SK-N-SH (cell line): ENCODE results near the gene THOP1. TPM values are rescaled to one million over a fixed set of nuclear protein-coding genes. Genes with fewer than 3 reads are reported as not detected.

ENCODE experiments used
- CTCF ChIA-PET: fragments of 300-600, 350-600 bp; formaldehyde crosslinking; extraction: SDS; loops from one replicate; lab custom pipeline; 2021; lab: Yijun Ruan, JAX
- POLR2A ChIA-PET: fragments of 350-600 bp; sonication (Branson Sonifier 250); formaldehyde crosslinking; extraction: SDS; loops from one replicate; lab custom pipeline; 2020; ENCODE audit warnings: antibody characterized with exemption, inconsistent platforms; lab: Yijun Ruan, JAX
- DNase-seq: peaks from one replicate; pipeline ENCODE4 v3.0.0; 2012
- H2AFZ ChIP-seq: fragments of 200-600 bp; sonication (generic); 2 replicates; pipeline ENCODE4 v1.8.1; 2016; ENCODE audit warnings: antibody characterized with exemption, mild to moderate bottlenecking, low read depth
- H3F3A ChIP-seq: fragments of 200-600 bp; sonication (generic); replicated peaks from 2 replicates; pipeline ENCODE3; 2016; ENCODE audit warnings: antibody characterized with exemption, mild to moderate bottlenecking; ENCODE audit not compliant: insufficient read depth
- H3K27ac ChIP-seq, 2 experiments: fragments of 200-500 bp in 1 of 2; fragments of 200-600 bp in 1 of 2; sonication (Bioruptor generic) in 1 of 2; sonication (generic), shearing (Covaris generic) in 1 of 2; 2 replicates each; pipeline versions ENCODE4 v1.5.1 to v1.6.1; 2014 to 2016; ENCODE audit warnings: low read depth in 2 of 2, inconsistent platforms in 1 of 2, low read length in 1 of 2, mild to moderate bottlenecking in 1 of 2, mixed read lengths in 1 of 2
- H3K27me3 ChIP-seq: fragments of 200-600 bp; sonication (generic), shearing (Covaris generic); 2 replicates; pipeline ENCODE4 v1.6.1; 2016; ENCODE audit warnings: mixed run types; ENCODE audit not compliant: insufficient read depth
- H3K36me3 ChIP-seq, 2 experiments: fragments of 200-500 bp in 1 of 2; fragments of 200-600 bp in 1 of 2; sonication (Bioruptor generic) in 1 of 2; sonication (generic) in 1 of 2; replicated peaks in 1 of 2; 2 replicates each; pipeline versions ENCODE3 to v1.5.1; 2014 to 2016; ENCODE audit warnings: low read length in 1 of 2, mild to moderate bottlenecking in 1 of 2; ENCODE audit not compliant: insufficient read depth in 2 of 2, control insufficient read depth in 1 of 2
- H3K4me1 ChIP-seq, 2 experiments: fragments of 200-500 bp in 1 of 2; fragments of 200-600 bp in 1 of 2; sonication (Bioruptor generic) in 1 of 2; sonication (generic), shearing (Covaris generic) in 1 of 2; 2 replicates each; pipeline versions ENCODE4 v1.5.1 to v1.6.1; 2014 to 2016; ENCODE audit warnings: low read depth in 1 of 2, low read length in 1 of 2, mixed run types in 1 of 2; ENCODE audit not compliant: insufficient read depth in 2 of 2, control insufficient read depth in 1 of 2
- H3K4me2 ChIP-seq: fragments of 200-600 bp; sonication (generic), shearing (Covaris generic); 2 replicates; pipeline ENCODE4 v1.6.1; 2017; ENCODE audit warnings: mixed run types
- H3K4me3 ChIP-seq, 2 experiments: fragments of 200-500 bp in 1 of 2; fragments of 200-600 bp in 1 of 2; sonication (Bioruptor generic) in 1 of 2; sonication (generic), shearing (Covaris generic) in 1 of 2; 2 replicates each; pipeline versions ENCODE4 v1.5.1 to v1.8.1; 2014 to 2016; ENCODE audit warnings: low read depth in 2 of 2, inconsistent platforms in 1 of 2, low read length in 1 of 2, mild to moderate bottlenecking in 1 of 2, mixed read lengths in 1 of 2, moderate library complexity in 1 of 2
- H3K79me2 ChIP-seq: fragments of 200-600 bp; sonication (generic); 2 replicates; pipeline ENCODE4 v1.8.1; 2017; ENCODE audit warnings: mild to moderate bottlenecking; ENCODE audit not compliant: insufficient read depth
- H3K9ac ChIP-seq: fragments of 200-600 bp; sonication (generic); 2 replicates; pipeline ENCODE4 v1.6.1; 2017; ENCODE audit warnings: mixed run types
- H3K9me2 ChIP-seq: fragments of 200-600 bp; sonication (generic); 2 replicates; pipeline ENCODE4 v1.6.1; 2017; ENCODE audit warnings: mixed run types
- H3K9me3 ChIP-seq: fragments of 200-600 bp; sonication (generic); 2 replicates; pipeline ENCODE4 v1.6.1; 2017; ENCODE audit warnings: mixed run types, mild to moderate bottlenecking, moderate library complexity
- H4K20me1 ChIP-seq: fragments of 200-600 bp; sonication (generic); 2 replicates; pipeline ENCODE4 v1.6.1; 2017; ENCODE audit warnings: mild to moderate bottlenecking, mixed run types; ENCODE audit not compliant: insufficient read depth
- ELF1 ChIP-seq: IDR thresholded peaks from 2 replicates; pipeline ENCODE4 v1.4.0; 2012
- GATA2 ChIP-seq: sonication (generic); formaldehyde crosslinking; IDR thresholded peaks from 2 replicates; pipeline ENCODE4 v1.5.0; 2020; ENCODE audit warnings: mild to moderate bottlenecking, missing genetic modification reagents
- MAX ChIP-seq: IDR thresholded peaks from 2 replicates; pipeline ENCODE4 v1.4.0; 2012; ENCODE audit warnings: low read depth
- MXI1 ChIP-seq: IDR thresholded peaks from 2 replicates; pipeline ENCODE4 v1.6.1; 2012; ENCODE audit warnings: mild to moderate bottlenecking, low read depth, low read length, improper control_type of control experiment
- TEAD4 ChIP-seq: IDR thresholded peaks from 2 replicates; pipeline ENCODE4 v1.4.0; 2012; ENCODE audit warnings: mild to moderate bottlenecking, borderline replicate concordance; ENCODE audit not compliant: insufficient read depth
- WGBS: methylation state at CpG from one replicate; pipeline ENCODE4 v1.1.6; 2017; ENCODE audit warnings: low lambda C conversion rate; 5-methylcytosine and 5-hydroxymethylcytosine counted together
- polyA plus RNA-seq, 3 experiments: library from polyadenylated mRNA; depleted of rRNA; stranded (reverse); fragments of >200 nt; gene quantifications; 2 replicates each; pipeline ENCODE4 v1.2.3, GENCODE V29; 2012
- TF ChIP-seq, protein P1 (sequence below): fragments of 150-350 bp; IDR thresholded peaks from 2 replicates; pipeline ENCODE4 v1.6.1; 2016; ENCODE audit warnings: mild to moderate bottlenecking, low read depth, low read length
- TF ChIP-seq, protein P2 (sequence below): IDR thresholded peaks from 2 replicates; pipeline ENCODE4 v1.6.1; 2012; ENCODE audit warnings: mild to moderate bottlenecking, low read depth, low read length, moderate library complexity
- TF ChIP-seq, protein P3 (sequence below): IDR thresholded peaks from 2 replicates; pipeline ENCODE4; 2012

THOP1 gene
- polyA plus RNA-seq, 1 of the 3 experiments (the other 2 are of a cell fraction), result 138 TPM

- TF ChIP-seq GATA2 (CRISPR knock-in tag), result no peak
- TF ChIP-seq, protein P1, sequence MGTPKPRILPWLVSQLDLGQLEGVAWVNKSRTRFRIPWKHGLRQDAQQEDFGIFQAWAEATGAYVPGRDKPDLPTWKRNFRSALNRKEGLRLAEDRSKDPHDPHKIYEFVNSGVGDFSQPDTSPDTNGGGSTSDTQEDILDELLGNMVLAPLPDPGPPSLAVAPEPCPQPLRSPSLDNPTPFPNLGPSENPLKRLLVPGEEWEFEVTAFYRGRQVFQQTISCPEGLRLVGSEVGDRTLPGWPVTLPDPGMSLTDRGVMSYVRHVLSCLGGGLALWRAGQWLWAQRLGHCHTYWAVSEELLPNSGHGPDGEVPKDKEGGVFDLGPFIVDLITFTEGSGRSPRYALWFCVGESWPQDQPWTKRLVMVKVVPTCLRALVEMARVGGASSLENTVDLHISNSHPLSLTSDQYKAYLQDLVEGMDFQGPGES, result no peak
- TF ChIP-seq ELF1, result no peak
- TF ChIP-seq MXI1, result no peak
- TF ChIP-seq, protein P2, sequence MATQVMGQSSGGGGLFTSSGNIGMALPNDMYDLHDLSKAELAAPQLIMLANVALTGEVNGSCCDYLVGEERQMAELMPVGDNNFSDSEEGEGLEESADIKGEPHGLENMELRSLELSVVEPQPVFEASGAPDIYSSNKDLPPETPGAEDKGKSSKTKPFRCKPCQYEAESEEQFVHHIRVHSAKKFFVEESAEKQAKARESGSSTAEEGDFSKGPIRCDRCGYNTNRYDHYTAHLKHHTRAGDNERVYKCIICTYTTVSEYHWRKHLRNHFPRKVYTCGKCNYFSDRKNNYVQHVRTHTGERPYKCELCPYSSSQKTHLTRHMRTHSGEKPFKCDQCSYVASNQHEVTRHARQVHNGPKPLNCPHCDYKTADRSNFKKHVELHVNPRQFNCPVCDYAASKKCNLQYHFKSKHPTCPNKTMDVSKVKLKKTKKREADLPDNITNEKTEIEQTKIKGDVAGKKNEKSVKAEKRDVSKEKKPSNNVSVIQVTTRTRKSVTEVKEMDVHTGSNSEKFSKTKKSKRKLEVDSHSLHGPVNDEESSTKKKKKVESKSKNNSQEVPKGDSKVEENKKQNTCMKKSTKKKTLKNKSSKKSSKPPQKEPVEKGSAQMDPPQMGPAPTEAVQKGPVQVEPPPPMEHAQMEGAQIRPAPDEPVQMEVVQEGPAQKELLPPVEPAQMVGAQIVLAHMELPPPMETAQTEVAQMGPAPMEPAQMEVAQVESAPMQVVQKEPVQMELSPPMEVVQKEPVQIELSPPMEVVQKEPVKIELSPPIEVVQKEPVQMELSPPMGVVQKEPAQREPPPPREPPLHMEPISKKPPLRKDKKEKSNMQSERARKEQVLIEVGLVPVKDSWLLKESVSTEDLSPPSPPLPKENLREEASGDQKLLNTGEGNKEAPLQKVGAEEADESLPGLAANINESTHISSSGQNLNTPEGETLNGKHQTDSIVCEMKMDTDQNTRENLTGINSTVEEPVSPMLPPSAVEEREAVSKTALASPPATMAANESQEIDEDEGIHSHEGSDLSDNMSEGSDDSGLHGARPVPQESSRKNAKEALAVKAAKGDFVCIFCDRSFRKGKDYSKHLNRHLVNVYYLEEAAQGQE, result no peak
- TF ChIP-seq TEAD4, result no peak
- TF ChIP-seq MAX, result no peak
These were observed 4.9 kb downstream of the THOP1 start (continued) for GRCh38 chr19:2790194-2790556.

GRCh38 chr19:2790557-2791271 lies 5.4 kb downstream of the THOP1 start:
- 92% methylated on average over 22 of the region's 32 CpGs for WGBS

More at GRCh38 chr19:2790557-2791271, 5.4 kb downstream of the THOP1 start:
- Histone ChIP-seq H3K4me2 (no peak overlapping the region), H3K27me3 (no peaks in the 10 kb centered on the region), H3K27ac (no peak overlapping the region), H3K36me3 (peaks cover 11 to 21% of the 10 kb centered on the region in 2 experiments), H3K9me2 (no peaks in the 10 kb centered on the region), H2AFZ (no peak overlapping the region), H3F3A (no peaks in the 10 kb centered on the region), H3K4me1 (peaks cover 0 to 6% of the 10 kb centered on the region in 2 experiments; a peak in 1 of 4 replicates), H3K9ac (no peak overlapping the region), H3K9me3 (no peaks in the 10 kb centered on the region), H4K20me1 (no peaks in the 10 kb centered on the region; the same call in 1 of the 2 replicates), H3K79me2 (peaks cover 45% of the 10 kb centered on the region), H3K4me3 (no peak overlapping the region)
- no peak for DNase-seq
- TF ChIP-seq, protein P3, sequence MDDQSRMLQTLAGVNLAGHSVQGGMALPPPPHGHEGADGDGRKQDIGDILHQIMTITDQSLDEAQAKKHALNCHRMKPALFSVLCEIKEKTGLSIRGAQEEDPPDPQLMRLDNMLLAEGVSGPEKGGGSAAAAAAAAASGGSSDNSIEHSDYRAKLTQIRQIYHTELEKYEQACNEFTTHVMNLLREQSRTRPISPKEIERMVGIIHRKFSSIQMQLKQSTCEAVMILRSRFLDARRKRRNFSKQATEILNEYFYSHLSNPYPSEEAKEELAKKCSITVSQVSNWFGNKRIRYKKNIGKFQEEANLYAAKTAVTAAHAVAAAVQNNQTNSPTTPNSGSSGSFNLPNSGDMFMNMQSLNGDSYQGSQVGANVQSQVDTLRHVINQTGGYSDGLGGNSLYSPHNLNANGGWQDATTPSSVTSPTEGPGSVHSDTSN, result no peak
- CTCF ChIA-PET, result no interaction called here
- POLR2A ChIA-PET, result no interaction called here
